ENCODE results near the gene TNIP3.

DNA sequence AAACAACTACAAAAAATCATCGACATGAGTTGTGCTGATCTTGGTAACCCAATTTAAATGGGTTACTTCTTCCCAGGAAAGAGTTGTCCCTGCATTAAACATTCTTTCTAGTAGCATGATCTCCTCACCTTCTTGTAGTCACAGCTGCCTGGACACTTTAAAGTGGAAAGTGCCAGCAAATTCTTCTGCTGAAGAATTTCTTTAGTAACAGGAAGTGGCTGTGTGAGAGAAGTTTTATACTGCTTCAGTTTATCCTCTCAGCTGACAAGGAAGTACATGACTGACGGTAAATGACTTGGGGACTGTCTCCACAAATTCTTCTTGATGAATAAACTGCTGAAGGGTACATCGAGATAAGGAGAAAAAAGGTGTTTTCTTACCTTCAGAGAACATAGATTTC is 18.2 kb upstream of the TNIP3 start:
- no peak for TF ChIP-seq EZH2 (IDR thresholded peaks at IDR 0.05; ENCODE audit: low read length)
- TF ChIP-seq, protein P1, sequence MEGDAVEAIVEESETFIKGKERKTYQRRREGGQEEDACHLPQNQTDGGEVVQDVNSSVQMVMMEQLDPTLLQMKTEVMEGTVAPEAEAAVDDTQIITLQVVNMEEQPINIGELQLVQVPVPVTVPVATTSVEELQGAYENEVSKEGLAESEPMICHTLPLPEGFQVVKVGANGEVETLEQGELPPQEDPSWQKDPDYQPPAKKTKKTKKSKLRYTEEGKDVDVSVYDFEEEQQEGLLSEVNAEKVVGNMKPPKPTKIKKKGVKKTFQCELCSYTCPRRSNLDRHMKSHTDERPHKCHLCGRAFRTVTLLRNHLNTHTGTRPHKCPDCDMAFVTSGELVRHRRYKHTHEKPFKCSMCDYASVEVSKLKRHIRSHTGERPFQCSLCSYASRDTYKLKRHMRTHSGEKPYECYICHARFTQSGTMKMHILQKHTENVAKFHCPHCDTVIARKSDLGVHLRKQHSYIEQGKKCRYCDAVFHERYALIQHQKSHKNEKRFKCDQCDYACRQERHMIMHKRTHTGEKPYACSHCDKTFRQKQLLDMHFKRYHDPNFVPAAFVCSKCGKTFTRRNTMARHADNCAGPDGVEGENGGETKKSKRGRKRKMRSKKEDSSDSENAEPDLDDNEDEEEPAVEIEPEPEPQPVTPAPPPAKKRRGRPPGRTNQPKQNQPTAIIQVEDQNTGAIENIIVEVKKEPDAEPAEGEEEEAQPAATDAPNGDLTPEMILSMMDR (optimal IDR thresholded peaks at IDR 0.05 in 1 of 3, IDR thresholded peaks at IDR 0.05 in 1 of 3, conservative IDR thresholded peaks at IDR 0.05 in 1 of 3; ENCODE audit: extremely low read depth in 1 of 3, insufficient read depth in 2 of 3, low read length in 3 of 3), result no peak

Measured in keratinocyte (primary cell).